Sigmoid colon (tissue), 3 donors: Measurements from ENCODE around the gene CHAF1B.

Experiments
- CTCF ChIP-seq, 4 experiments: fragments of 450-650 bp in 3 of 4; fragments of 200-600 bp in 1 of 4; IDR thresholded peaks; one replicate each; pipeline ENCODE4 v1.5.1; 2016 to 2019; ENCODE audit warnings: antibody characterized with exemption in 4 of 4, mild to moderate bottlenecking in 3 of 4, moderate library complexity in 2 of 4
- POLR2A ChIP-seq, 2 donors: fragments of 450-650 bp; IDR thresholded peaks; one replicate each; pipeline ENCODE4 v1.6.1; 2016; ENCODE audit warnings: antibody characterized with exemption in 2 of 2, mild to moderate bottlenecking in 2 of 2, moderate library complexity in 2 of 2

GRCh38 chr21:36427502-36427901 lies 42.3 kb downstream of the CHAF1B start:
- TF ChIP-seq CTCF (IDR thresholded peaks at IDR 0.05) (no peak), POLR2A (IDR thresholded peaks at IDR 0.05) (no peak)
